Measurements from ENCODE around the gene EIF4ENIF1. TPM values are rescaled to one million over a fixed set of nuclear protein-coding genes. Genes with fewer than 3 reads are reported as not detected.
"Not testable (repeated sequence)": the region's sequence is repeated elsewhere in the genome, so short reads cannot be mapped to it uniquely, and the experiment has no call there.

EIF4ENIF1 gene
- polyA plus RNA-seq, 2 donors = 7.8 to 11.0 TPM

DNA sequence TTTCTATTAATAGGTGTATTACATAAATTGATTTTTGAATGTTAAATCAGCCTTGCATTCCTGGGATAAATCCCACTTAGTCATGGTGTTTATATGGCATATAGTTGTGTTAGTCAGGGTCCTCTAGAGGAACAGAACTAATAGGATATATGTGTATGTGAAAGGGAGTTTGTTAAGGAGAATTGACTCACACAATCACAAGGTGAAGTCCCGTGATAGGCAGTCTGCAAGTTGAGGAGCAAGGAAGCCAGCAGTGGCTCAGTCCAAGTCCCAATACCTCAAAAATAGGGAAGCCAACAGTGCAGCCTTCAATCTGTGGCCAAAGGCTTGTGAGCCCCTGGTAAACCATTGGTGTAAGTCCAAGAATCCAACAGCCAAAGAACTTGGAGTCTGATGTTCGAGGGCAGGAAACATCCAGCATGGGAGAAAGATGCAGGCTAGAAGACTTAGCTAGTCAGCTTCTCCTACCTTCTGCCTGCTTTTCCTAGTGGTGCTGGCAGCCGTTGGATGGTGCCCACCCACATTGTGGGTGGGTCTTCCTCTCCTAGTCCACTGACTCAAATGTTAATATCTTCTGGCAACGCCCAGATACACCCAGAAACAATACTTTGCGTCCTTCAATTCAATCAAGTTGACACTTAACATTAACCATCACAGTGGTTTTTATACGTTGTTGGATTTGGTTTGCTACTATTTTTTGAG, 19.6 kb upstream of the EIF4ENIF1 start:
- H3K27me3 ChIP-seq (ENCODE audit: control insufficient read depth in 1 of 2, insufficient read depth in 2 of 2, low read length in 2 of 2) = no peaks in the 10 kb centered on the region
- WGBS, 2 donors = 87 to 91% methylated on average over 6 of the region's 6 CpGs
- H3K9me3 ChIP-seq (ENCODE audit: control insufficient read depth in 2 of 2, insufficient read depth in 1 of 2, low read depth in 1 of 2, low read length in 1 of 2) = no peaks in the 10 kb centered on the region
- H3K4me1 ChIP-seq (ENCODE audit: control insufficient read depth in 2 of 2, insufficient read depth in 2 of 2, low read length in 1 of 2) = no peaks in the 10 kb centered on the region
- peaks cover 0 to 5% of the 10 kb centered on the region in 2 donors for H3K36me3 ChIP-seq (ENCODE audit: control insufficient read depth in 2 of 2, insufficient read depth in 2 of 2, low read length in 1 of 2)
- H3K27ac ChIP-seq (ENCODE audit: low read depth in 2 of 2, low read length in 1 of 2) = no peak overlapping the region
- no peak overlapping the region for H3K4me3 ChIP-seq (ENCODE audit: low read depth in 1 of 2, low read length in 2 of 2)

DNA sequence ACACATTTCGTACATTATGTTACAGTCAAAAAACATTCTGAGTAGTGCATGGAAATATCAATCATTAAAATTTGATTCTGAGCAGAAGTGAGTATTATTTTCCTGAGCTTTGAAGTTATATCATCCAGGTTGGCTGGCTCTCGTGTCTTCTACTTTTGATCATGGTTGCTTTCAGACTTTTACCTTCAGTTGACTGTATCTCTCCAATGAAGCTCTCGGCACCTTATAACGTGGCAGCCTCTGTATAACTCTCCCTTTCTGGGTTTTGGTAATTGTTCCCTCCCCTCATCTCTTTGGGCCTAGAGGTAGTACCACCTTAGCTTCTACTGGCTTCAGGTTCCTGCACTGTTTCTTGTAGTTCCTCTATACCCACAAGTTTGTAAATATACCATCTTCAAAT, 18.9 kb upstream of the EIF4ENIF1 start:
- Histone ChIP-seq H3K9me3 (ENCODE audit: control insufficient read depth in 2 of 2, insufficient read depth in 1 of 2, low read depth in 1 of 2, low read length in 1 of 2) (no peaks in the 10 kb centered on the region), H3K4me1 (ENCODE audit: control insufficient read depth in 2 of 2, insufficient read depth in 2 of 2, low read length in 1 of 2) (no peaks in the 10 kb centered on the region), H3K27me3 (ENCODE audit: control insufficient read depth in 1 of 2, insufficient read depth in 2 of 2, low read length in 2 of 2) (no peaks in the 10 kb centered on the region), H3K36me3 (ENCODE audit: control insufficient read depth in 2 of 2, insufficient read depth in 2 of 2, low read length in 1 of 2) (peaks cover 0 to 5% of the 10 kb centered on the region in 2 donors), H3K27ac (ENCODE audit: low read depth in 2 of 2, low read length in 1 of 2) (no peak overlapping the region), H3K4me3 (ENCODE audit: low read depth in 1 of 2, low read length in 2 of 2) (no peak overlapping the region)
- WGBS, 2 donors = 93 to 95% methylated on average over 4 of the region's 4 CpGs

DNA sequence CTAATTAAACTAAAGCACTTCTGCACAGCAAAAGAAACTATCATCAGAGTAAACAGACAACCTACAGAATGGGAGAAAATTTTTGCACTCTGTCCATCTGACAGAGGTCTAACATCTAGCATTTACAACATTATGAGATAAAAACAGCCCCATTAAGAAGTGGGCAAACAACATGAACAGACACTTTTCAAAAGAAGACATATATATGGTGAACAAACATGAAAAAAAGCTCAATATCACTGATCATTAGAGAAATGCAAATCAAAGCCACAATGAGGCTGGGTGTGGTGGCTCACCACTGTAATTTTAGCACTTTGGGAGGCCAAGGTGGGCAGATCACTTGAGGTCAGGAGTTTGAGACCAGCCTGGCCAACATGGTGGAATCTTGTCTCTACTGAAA, 17.9 kb upstream of the EIF4ENIF1 start:
- H3K27me3 ChIP-seq (ENCODE audit: control insufficient read depth in 1 of 2, insufficient read depth in 2 of 2, low read length in 2 of 2); H3K27ac ChIP-seq (ENCODE audit: low read depth in 2 of 2, low read length in 1 of 2); H3K9me3 ChIP-seq (ENCODE audit: control insufficient read depth in 2 of 2, insufficient read depth in 1 of 2, low read depth in 1 of 2, low read length in 1 of 2); H3K4me1 ChIP-seq (ENCODE audit: control insufficient read depth in 2 of 2, insufficient read depth in 2 of 2, low read length in 1 of 2); H3K4me3 ChIP-seq (ENCODE audit: low read depth in 1 of 2, low read length in 2 of 2); H3K36me3 ChIP-seq (ENCODE audit: control insufficient read depth in 2 of 2, insufficient read depth in 2 of 2, low read length in 1 of 2): not testable (repeated sequence)

DNA sequence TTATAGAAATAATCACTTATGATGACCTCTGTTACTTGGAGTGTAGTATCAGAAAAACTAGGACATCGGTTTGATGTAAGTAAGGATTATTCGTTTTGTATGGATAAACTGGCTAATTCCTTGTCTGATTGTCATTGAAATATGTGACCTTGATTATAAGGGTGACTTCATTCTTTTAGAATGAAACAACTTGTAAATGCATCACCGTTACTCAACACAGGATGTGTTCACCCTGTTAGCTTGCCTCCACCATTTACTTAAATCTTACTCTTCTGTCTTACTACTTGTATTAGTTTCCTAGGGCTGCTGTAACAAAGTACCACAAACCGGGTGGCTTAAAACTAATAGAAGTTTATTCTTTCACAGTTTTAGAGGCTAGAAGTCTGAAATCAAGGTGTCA, 14.6 kb upstream of the EIF4ENIF1 start:
- Histone ChIP-seq H3K4me1 (ENCODE audit: control insufficient read depth in 2 of 2, insufficient read depth in 2 of 2, low read length in 1 of 2) (no peaks in the 10 kb centered on the region), H3K27me3 (ENCODE audit: control insufficient read depth in 1 of 2, insufficient read depth in 2 of 2, low read length in 2 of 2) (no peaks in the 10 kb centered on the region), H3K9me3 (ENCODE audit: control insufficient read depth in 2 of 2, insufficient read depth in 1 of 2, low read depth in 1 of 2, low read length in 1 of 2) (no peaks in the 10 kb centered on the region), H3K4me3 (ENCODE audit: low read depth in 1 of 2, low read length in 2 of 2) (no peak overlapping the region), H3K36me3 (ENCODE audit: control insufficient read depth in 2 of 2, insufficient read depth in 2 of 2, low read length in 1 of 2) (no peaks in the 10 kb centered on the region), H3K27ac (ENCODE audit: low read depth in 2 of 2, low read length in 1 of 2) (no peak overlapping the region)
- 85 to 86% methylated on average over 4 of the region's 4 CpGs for WGBS, 2 donors

DNA sequence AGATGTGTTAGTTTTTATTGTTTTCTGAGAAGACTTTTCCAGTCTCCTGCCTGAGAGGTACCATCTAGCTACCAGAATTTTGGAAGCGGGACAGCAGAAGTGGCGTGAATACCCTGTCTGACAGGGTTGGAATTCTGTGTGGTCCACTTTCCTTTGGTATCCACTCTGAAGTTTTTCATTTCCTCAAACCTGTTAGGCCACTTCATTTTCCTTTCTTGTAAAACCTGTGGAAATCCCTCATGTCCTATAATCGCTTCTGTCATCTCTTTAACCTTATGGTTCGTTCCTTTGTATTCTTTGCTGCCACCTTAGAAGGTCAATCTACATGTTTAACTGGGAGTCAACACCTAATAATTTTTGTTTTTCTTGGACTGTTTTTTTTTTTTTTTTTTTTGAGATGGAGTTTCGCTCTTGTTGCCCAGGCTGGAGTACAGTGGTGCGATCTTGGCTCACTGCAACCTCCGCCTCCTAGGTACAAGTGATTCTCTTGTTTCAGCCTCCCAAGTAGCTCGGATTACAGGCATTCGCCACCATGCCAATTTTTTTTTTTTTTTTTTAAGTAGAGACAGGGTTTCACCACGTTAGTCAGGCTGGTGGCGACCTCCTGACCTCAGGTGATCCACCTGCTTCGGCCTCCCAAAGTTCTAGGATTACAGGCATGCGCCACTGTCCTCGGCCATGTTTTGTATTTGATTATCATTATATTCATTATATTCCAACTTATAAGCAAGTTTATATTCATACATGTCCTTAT, 13.7 kb upstream of the EIF4ENIF1 start:
- WGBS, 2 donors = 87 to 90% methylated on average over 14 of the region's 14 CpGs
- Histone ChIP-seq H3K4me3 (ENCODE audit: low read depth in 1 of 2, low read length in 2 of 2) (no peak overlapping the region), H3K36me3 (ENCODE audit: control insufficient read depth in 2 of 2, insufficient read depth in 2 of 2, low read length in 1 of 2) (no peaks in the 10 kb centered on the region), H3K27me3 (ENCODE audit: control insufficient read depth in 1 of 2, insufficient read depth in 2 of 2, low read length in 2 of 2) (no peaks in the 10 kb centered on the region), H3K4me1 (ENCODE audit: control insufficient read depth in 2 of 2, insufficient read depth in 2 of 2, low read length in 1 of 2) (no peaks in the 10 kb centered on the region), H3K27ac (ENCODE audit: low read depth in 2 of 2, low read length in 1 of 2) (no peak overlapping the region), H3K9me3 (ENCODE audit: control insufficient read depth in 2 of 2, insufficient read depth in 1 of 2, low read depth in 1 of 2, low read length in 1 of 2) (no peaks in the 10 kb centered on the region)

DNA sequence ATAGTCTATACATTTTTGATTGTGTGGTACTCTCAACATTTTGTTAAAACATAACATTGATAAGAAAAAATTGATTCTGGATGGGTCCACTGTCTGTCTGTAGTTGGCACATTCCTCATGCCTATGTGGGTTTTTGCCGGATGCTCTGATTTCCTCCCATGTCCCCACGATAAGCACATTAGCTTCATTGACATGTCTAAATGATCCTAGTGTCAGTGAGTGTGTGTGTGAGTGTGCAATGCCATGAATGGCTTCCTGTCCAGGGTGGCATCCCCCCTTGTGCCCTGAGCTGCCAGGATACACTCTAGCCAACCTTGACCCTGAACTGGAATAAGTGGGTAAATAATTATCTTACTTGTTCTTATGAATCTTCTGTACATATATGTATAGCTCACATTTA, 12.1 kb upstream of the EIF4ENIF1 start:
- Histone ChIP-seq H3K36me3 (ENCODE audit: control insufficient read depth in 2 of 2, insufficient read depth in 2 of 2, low read length in 1 of 2) (no peaks in the 10 kb centered on the region), H3K9me3 (ENCODE audit: control insufficient read depth in 2 of 2, insufficient read depth in 1 of 2, low read depth in 1 of 2, low read length in 1 of 2) (no peaks in the 10 kb centered on the region), H3K4me1 (ENCODE audit: control insufficient read depth in 2 of 2, insufficient read depth in 2 of 2, low read length in 1 of 2) (no peaks in the 10 kb centered on the region), H3K27ac (ENCODE audit: low read depth in 2 of 2, low read length in 1 of 2) (no peak overlapping the region), H3K27me3 (ENCODE audit: control insufficient read depth in 1 of 2, insufficient read depth in 2 of 2, low read length in 2 of 2) (no peaks in the 10 kb centered on the region), H3K4me3 (ENCODE audit: low read depth in 1 of 2, low read length in 2 of 2) (no peak overlapping the region)
- WGBS, 2 donors = 87% methylated on average over 2 of the region's 2 CpGs

DNA sequence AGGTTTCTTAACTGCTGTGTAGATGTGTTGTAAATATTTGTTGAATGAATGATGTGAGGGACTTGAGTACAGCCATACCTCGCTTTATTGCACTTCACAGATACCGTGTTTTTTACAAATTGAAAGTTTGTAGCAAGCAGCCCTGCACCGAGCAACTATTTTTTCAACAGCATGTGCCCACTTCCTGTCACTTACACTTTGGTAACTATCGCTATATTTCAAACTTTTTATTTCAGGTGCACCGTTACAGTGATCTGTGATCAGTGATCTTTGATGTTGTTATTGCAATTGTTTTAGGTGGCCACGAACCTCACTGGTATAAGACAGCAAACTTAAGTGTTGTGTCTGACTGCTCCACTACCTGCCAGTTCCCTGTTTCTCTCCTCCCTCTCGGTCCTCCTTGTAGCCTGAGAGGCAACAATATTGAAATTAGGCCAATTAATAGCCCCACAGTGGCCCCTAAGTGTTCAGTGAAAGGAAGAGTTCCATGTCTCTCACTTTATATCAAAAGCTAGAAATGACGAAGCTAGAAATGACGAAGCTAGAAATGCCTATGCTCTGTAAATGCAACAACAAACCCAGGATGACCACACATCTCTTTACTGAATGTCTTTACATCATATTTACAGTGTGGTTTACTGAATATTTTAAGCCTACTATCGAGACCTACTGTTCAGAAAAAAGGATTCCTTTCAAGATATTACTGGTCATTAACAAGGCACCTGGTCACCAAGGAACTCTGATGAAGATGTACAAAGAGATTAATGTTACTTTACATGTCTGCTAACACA, 7.7 kb upstream of the EIF4ENIF1 start:
- no peaks in the 10 kb centered on the region for H3K27me3 ChIP-seq (ENCODE audit: control insufficient read depth in 1 of 2, insufficient read depth in 2 of 2, low read length in 2 of 2)
- WGBS, 2 donors = 70 to 74% methylated on average over 10 of the region's 10 CpGs
- H3K4me1 ChIP-seq (ENCODE audit: control insufficient read depth in 2 of 2, insufficient read depth in 2 of 2, low read length in 1 of 2) = no peaks in the 10 kb centered on the region
- no peaks in the 10 kb centered on the region for H3K9me3 ChIP-seq (ENCODE audit: control insufficient read depth in 2 of 2, insufficient read depth in 1 of 2, low read depth in 1 of 2, low read length in 1 of 2)
- peak overlapping the region; percentile 82 for H3K4me3 ChIP-seq (ENCODE audit: low read depth in 1 of 2, low read length in 2 of 2)
- H3K36me3 ChIP-seq (ENCODE audit: control insufficient read depth in 2 of 2, insufficient read depth in 2 of 2, low read length in 1 of 2) = no peaks in the 10 kb centered on the region
- H3K27ac ChIP-seq (ENCODE audit: low read depth in 2 of 2, low read length in 1 of 2) = peak overlapping the region in 1 of 2 donors; percentile 92

DNA sequence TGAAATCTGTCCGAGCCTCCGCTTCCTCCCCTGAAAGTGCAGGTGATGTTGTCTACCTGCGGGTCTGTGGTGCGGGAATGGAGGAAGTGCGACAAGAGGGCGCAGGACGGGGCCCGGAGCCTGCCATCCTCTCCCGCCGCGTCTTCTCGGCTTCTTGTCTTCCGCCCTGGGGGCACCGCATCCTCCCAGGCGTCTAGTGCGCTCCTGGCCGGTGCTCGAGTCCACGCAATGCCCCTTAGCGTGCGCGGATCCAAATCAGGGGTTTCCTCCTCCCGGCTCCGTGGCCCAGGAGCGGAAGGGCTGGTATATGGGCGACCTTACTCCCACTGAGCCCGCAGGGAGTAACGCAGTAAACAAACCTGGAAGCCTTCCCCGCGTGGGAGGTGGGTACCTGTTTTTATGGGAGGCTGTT, 7.1 kb upstream of the EIF4ENIF1 start:
- no peaks in the 10 kb centered on the region for H3K4me1 ChIP-seq (ENCODE audit: control insufficient read depth in 2 of 2, insufficient read depth in 2 of 2, low read length in 1 of 2)
- WGBS, 2 donors = 1% methylated on average over 30 of the region's 30 CpGs
- H3K27ac ChIP-seq (ENCODE audit: low read depth in 2 of 2, low read length in 1 of 2) = peak overlapping the region; percentile 92

DNA sequence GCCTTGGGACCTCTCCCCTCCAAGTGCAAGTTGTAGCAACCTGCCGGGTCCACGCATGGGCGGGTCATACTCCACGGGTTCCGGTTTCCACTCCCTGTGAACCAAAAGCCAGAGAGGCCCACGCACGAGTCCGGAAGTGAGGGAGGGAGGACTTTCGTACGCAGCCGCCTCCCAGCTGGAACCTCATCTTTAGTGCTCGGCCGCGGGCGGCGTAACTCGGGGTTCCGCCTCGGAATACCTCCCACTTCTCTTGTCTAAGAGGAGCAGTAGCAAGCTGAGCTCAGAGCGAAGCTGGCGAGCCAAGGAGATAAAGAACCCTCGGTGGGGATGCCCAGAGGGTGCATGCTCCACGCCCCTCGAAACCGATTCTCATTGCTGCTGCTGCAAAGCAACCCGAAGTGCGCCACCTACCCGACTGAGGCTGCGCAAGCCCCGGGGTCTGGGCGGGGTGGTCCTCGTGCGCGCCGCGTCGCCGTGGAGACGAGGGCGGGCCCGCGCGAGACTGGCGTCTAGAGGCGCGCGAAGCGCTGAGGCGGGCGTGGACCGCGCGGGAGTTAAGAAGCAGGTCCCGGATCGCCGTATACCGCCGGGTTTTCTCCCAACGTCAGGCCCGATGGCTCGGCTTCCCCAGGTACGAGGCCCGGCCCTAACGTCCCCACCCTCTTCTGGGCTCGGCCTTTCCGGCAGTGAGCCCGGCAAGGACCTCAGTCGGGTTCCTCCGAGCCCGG, 6.5 kb upstream of the EIF4ENIF1 start, which contains the start of gene SFI1:
SFI1 (plus strand) TSS at position 530 of the 728 bp plus-strand sequence. CDS start 11,749 bp downstream, outside the sequence.
- no peaks in the 10 kb centered on the region for H3K9me3 ChIP-seq (ENCODE audit: control insufficient read depth in 2 of 2, insufficient read depth in 1 of 2, low read depth in 1 of 2, low read length in 1 of 2)
- no peaks in the 10 kb centered on the region for H3K27me3 ChIP-seq (ENCODE audit: control insufficient read depth in 1 of 2, insufficient read depth in 2 of 2, low read length in 2 of 2)
- WGBS, 2 donors = 0% methylated on average over 70 of the region's 70 CpGs

More for the DNA sequence above, 7.1 kb upstream of the EIF4ENIF1 start:
- H3K36me3 ChIP-seq (ENCODE audit: control insufficient read depth in 2 of 2, insufficient read depth in 2 of 2, low read length in 1 of 2) = no peaks in the 10 kb centered on the region
- no peaks in the 10 kb centered on the region for H3K9me3 ChIP-seq (ENCODE audit: control insufficient read depth in 2 of 2, insufficient read depth in 1 of 2, low read depth in 1 of 2, low read length in 1 of 2)
- H3K4me3 ChIP-seq (ENCODE audit: low read depth in 1 of 2, low read length in 2 of 2) = peak overlapping the region; percentile 82
- H3K27me3 ChIP-seq (ENCODE audit: control insufficient read depth in 1 of 2, insufficient read depth in 2 of 2, low read length in 2 of 2) = no peaks in the 10 kb centered on the region

More for the DNA sequence above, 6.5 kb upstream of the EIF4ENIF1 start, which contains the start of gene SFI1:
- Histone ChIP-seq H3K36me3 (ENCODE audit: control insufficient read depth in 2 of 2, insufficient read depth in 2 of 2, low read length in 1 of 2) (no peaks in the 10 kb centered on the region), H3K4me1 (ENCODE audit: control insufficient read depth in 2 of 2, insufficient read depth in 2 of 2, low read length in 1 of 2) (no peaks in the 10 kb centered on the region), H3K27ac (ENCODE audit: low read depth in 2 of 2, low read length in 1 of 2) (peak within 1 kb of the TSS; percentile 92), H3K4me3 (ENCODE audit: low read depth in 1 of 2, low read length in 2 of 2) (peak within 1 kb of the TSS; percentile 82)
